ENCODE data around the gene SH3BP5L. TPM values are rescaled to one million over a fixed set of nuclear protein-coding genes. Genes with fewer than 3 reads are reported as not detected.

Gene SH3BP5L
- total and polyA plus RNA-seq, 2 of the 8 experiments (the other 6 are each of a cell fraction or from before 2014, with no cell fraction given): 20.2 to 28.4 TPM

GRCh38 chr1:248843687-248844086 is 18.0 kb upstream of the SH3BP5L start:
- no peaks in the 10 kb centered on the region for H3K27me3 ChIP-seq (replicated peaks in 1 of 4; ENCODE audit: control insufficient read depth in 3 of 4, extremely low read depth in 1 of 4, insufficient read depth in 3 of 4, low read length in 3 of 4)
- no peak overlapping the region for H4K5ac ChIP-seq (ENCODE audit: insufficient read length, low read depth, low read length)
- no peak overlapping the region for H2BK20ac ChIP-seq (ENCODE audit: low read length)
- TF ChIP-seq TCF12 (IDR thresholded peaks at IDR 0.05; ENCODE audit: low read depth, low read length): no peak
- TF ChIP-seq TBP (IDR thresholded peaks at IDR 0.05; ENCODE audit: low read depth, low read length): no peak
- no peak for TF ChIP-seq POLR2AphosphoS5 (IDR thresholded peaks at IDR 0.05; ENCODE audit: low read depth, low read length)
- TF ChIP-seq BACH1 (IDR thresholded peaks at IDR 0.05; ENCODE audit: low read length): no peak
- TF ChIP-seq NANOG (IDR thresholded peaks at IDR 0.05; ENCODE audit: insufficient read depth, low read depth, low read length, poor library complexity, severe bottlenecking): no peak
- no peak for TF ChIP-seq E2F6 (IDR thresholded peaks at IDR 0.05)
- no peak for TF ChIP-seq SRF (IDR thresholded peaks at IDR 0.05; ENCODE audit: low read depth, low read length)
- TF ChIP-seq SP4 (IDR thresholded peaks at IDR 0.05; ENCODE audit: low read length): no peak
- ChIA-PET CTCF (ENCODE audit: partially characterized antibody) (interaction anchor here (1.0 to 5.3 kb wide), 3 partner anchors 14 to 83 kb away, joined by 6 to 58 read pairs (median 32); partner anchors contain the start of gene ZNF692), POLR2A (ENCODE audit: partially characterized antibody) (no interaction called here)
- H2BK15ac ChIP-seq (ENCODE audit: low read length): no peak overlapping the region
- no peak for FAIRE-seq
- no peak overlapping the region for H2AK5ac ChIP-seq (ENCODE audit: low read depth, low read length)
- H2AFZ ChIP-seq (ENCODE audit: low read length): no peak overlapping the region
- no peak overlapping the region for H3K4me3 ChIP-seq (ENCODE audit: extremely low read depth in 1 of 4, insufficient read depth in 2 of 4, low read depth in 3 of 4, low read length in 4 of 4)
- H2BK12ac ChIP-seq (ENCODE audit: low read depth, low read length): no peak overlapping the region
- H3K9ac ChIP-seq (replicated peaks in 1 of 4; ENCODE audit: extremely low read depth in 1 of 4, low read depth in 3 of 4, low read length in 3 of 4): no peak overlapping the region
- DNase-seq (ENCODE audit: low read depth in 1 of 2, low spot score in 2 of 2): no peak
- peaks cover 2 to 12% of the 10 kb centered on the region in 2 experiments for H4K20me1 ChIP-seq (replicated peaks in 1 of 2; ENCODE audit: control insufficient read depth in 1 of 2, insufficient read depth in 2 of 2, low read length in 2 of 2)
- no peak overlapping the region for H4K91ac ChIP-seq (replicated peaks; ENCODE audit: insufficient read length, low read length)
- no peaks in the 10 kb centered on the region; a peak in 1 of 7 replicates for H3K4me1 ChIP-seq (replicated peaks in 1 of 4; ENCODE audit: control insufficient read depth in 3 of 4, insufficient read depth in 4 of 4, low read length in 3 of 4)
- H2BK5ac ChIP-seq (ENCODE audit: low read depth, low read length): no peak overlapping the region
- peaks cover 2% of the 10 kb centered on the region; the same call in 1 of the 2 replicates for H3K23me2 ChIP-seq (ENCODE audit: low read depth, low read length)
- no peak overlapping the region for H3K18ac ChIP-seq (ENCODE audit: extremely low read depth, low read length)
- peaks cover 0 to 20% of the 10 kb centered on the region in 2 experiments; a peak in 2 of 4 replicates for H3K79me2 ChIP-seq (ENCODE audit: control insufficient read depth in 1 of 2, insufficient read depth in 2 of 2, low read length in 2 of 2)
- 79% methylated on average over 3 of the region's 3 CpGs; no CpG with 5 or more reads in 1 of the 2 experiments for WGBS, 2 experiments (ENCODE audit: extremely low coverage in 1 of 2, insufficient coverage in 1 of 2, insufficient read length in 1 of 2, insufficient replicate concordance in 2 of 2, low coverage in 1 of 2, low lambda C conversion rate in 2 of 2, missing lambda C conversion rate in 1 of 2)
- H4K8ac ChIP-seq (ENCODE audit: extremely low read depth, insufficient read depth, low read length): no peak overlapping the region
- no peak overlapping the region for H3K14ac ChIP-seq (ENCODE audit: insufficient read length)
- H3K23ac ChIP-seq (ENCODE audit: insufficient read length): no peak overlapping the region
- H3K56ac ChIP-seq (replicated peaks; ENCODE audit: insufficient read length, low read depth, low read length): no peak overlapping the region
- H3K79me1 ChIP-seq (ENCODE audit: low read depth, low read length): peaks cover 10% of the 10 kb centered on the region
- no peaks in the 10 kb centered on the region for H3K9me3 ChIP-seq (ENCODE audit: insufficient read depth in 2 of 2, low read depth in 1 of 2, low read length in 1 of 2)
- H2BK120ac ChIP-seq (replicated peaks; ENCODE audit: low read depth, low read length): no peak overlapping the region
- no peak overlapping the region for H3K27ac ChIP-seq (ENCODE audit: low read depth, low read length)
- no peak overlapping the region for H3K4me2 ChIP-seq (ENCODE audit: insufficient read depth in 1 of 2, low read depth in 2 of 2, low read length in 2 of 2)
- H3K4ac ChIP-seq (replicated peaks; ENCODE audit: insufficient read length, low read depth, low read length): no peak overlapping the region
- peaks cover 0 to 22% (median 12%) of the 10 kb centered on the region in 4 experiments; a peak in 6 of 8 replicates for H3K36me3 ChIP-seq (ENCODE audit: control insufficient read depth in 2 of 4, insufficient read depth in 4 of 4, low read length in 3 of 4)

Measured in H1 (cell line).